NB4 (cell line): Measurements from ENCODE around the gene NUDT3.
A peak's percentile ranks its signal among the peaks of the same experiment; 100 is the strongest.
"Not testable (repeated sequence)": the region's sequence is repeated elsewhere in the genome, so short reads cannot be mapped to it uniquely, and the experiment has no call there.

ENCODE experiments used
- DNase-seq: peaks from one replicate; pipeline ENCODE4 v3.0.0; 2010; ENCODE audit warnings: low read depth
- H3K4me3 ChIP-seq: one replicate; pipeline ENCODE4 v1.5.1; 2011; ENCODE audit warnings: mild to moderate bottlenecking, low read depth, low read length, moderate library complexity
- CTCF ChIP-seq: IDR thresholded peaks from one replicate; pipeline ENCODE4 v1.5.1; 2012; ENCODE audit warnings: low read depth, low read length
- MAX ChIP-seq: IDR thresholded peaks from 2 replicates; pipeline ENCODE4 v1.6.1; 2011; ENCODE audit warnings: low read depth, low read length
- MYC ChIP-seq: IDR thresholded peaks from 2 replicates; pipeline ENCODE4 v1.6.1; 2011; ENCODE audit warnings: low read depth, low read length
- POLR2A ChIP-seq: IDR thresholded peaks from 2 replicates; pipeline ENCODE4 v1.6.1; 2011; ENCODE audit warnings: mild to moderate bottlenecking; ENCODE audit not compliant: insufficient read length; ENCODE audit errors: extremely low read depth

The NUDT3 gene

GRCh38 chr6:34384321-34385153 lies 7.9 kb downstream of the NUDT3 start:
- TF ChIP-seq MAX (no peak), POLR2A (no peak), MYC (no peak), CTCF (no peak)
- no peak for DNase-seq
- H3K4me3 ChIP-seq, result no peak overlapping the region

GRCh38 chr6:34383656-34384320 lies 8.7 kb downstream of the NUDT3 start:
- no peak for DNase-seq
- no peak overlapping the region for H3K4me3 ChIP-seq
- TF ChIP-seq MAX (no peak), CTCF (no peak), POLR2A (no peak), MYC (no peak)

GRCh38 chr6:34383161-34383631 lies 9.3 kb downstream of the NUDT3 start:
- DNase-seq, result peak; percentile 75
- H3K4me3 ChIP-seq, result no peak overlapping the region
- TF ChIP-seq CTCF, result no peak
- no peak for TF ChIP-seq MYC
- TF ChIP-seq POLR2A, result no peak
- no peak for TF ChIP-seq MAX

- no peak overlapping the region for H3K4me3 ChIP-seq
Measured at GRCh38 chr6:34381081-34381480, 11.4 kb downstream of the NUDT3 start.

GRCh38 chr6:34378470-34378869 lies 14.0 kb downstream of the NUDT3 start:
- no peak for DNase-seq
- TF ChIP-seq MYC, result no peak
- TF ChIP-seq MAX, result no peak
- no peak for TF ChIP-seq POLR2A
- no peak for TF ChIP-seq CTCF

More at GRCh38 chr6:34381081-34381480, 11.4 kb downstream of the NUDT3 start:
- TF ChIP-seq POLR2A, result no peak
- peak; percentile 55 for DNase-seq

GRCh38 chr6:34377984-34378383 lies 14.5 kb downstream of the NUDT3 start:
- H3K4me3 ChIP-seq, result no peak overlapping the region
- TF ChIP-seq CTCF, result no peak
- no peak for TF ChIP-seq POLR2A
- TF ChIP-seq MYC, result no peak
- TF ChIP-seq MAX, result no peak
- no peak for DNase-seq

More at GRCh38 chr6:34378470-34378869, 14.0 kb downstream of the NUDT3 start:
- no peak overlapping the region for H3K4me3 ChIP-seq

- not testable (repeated sequence) for DNase-seq, H3K4me3 ChIP-seq
Measured at GRCh38 chr6:34377571-34377970, 14.9 kb downstream of the NUDT3 start.
